ENCODE results near the gene ZBTB20. TPM values are rescaled to one million over a fixed set of nuclear protein-coding genes. Genes with fewer than 3 reads are reported as not detected.

The ZBTB20 gene
- total and polyA plus RNA-seq, 4 donors = 0.74 to 77.1 (median 27.9) TPM

DNA sequence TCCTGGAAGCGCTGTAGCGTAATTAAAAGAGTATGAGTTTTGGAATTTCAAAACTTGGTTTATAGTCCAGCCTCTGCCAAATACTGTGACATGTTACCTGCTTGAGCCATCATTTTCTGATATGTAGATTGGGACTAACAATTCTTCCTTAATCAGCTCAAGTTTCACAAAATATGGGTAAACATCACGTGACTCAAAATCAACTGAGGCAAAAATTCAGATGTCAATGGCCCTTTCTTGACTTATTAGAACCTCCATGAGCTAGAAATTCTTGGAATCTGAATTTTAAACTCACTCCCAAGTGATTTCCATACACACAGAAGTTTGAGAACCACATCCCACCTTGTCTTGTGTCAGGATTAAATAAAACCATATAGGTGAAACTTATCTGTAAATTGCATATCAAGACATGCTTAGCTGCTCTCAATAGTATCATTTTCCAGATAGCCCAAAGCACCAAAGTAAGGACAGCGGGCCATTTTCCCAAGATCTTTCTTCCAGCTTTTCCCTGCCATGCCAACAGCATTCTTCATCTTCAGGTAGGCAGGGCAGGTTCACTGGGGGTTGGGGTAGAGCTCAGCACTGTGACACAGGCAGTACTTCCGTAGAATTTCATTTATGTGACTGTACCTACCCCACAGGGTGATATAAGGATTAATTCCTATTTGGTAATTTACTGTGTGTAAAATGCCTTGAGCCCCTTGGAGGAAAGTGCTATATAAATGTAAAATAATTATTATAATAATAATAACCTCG lies 474.2 kb downstream of the ZBTB20 start:
- DNase-seq (no peak), ATAC-seq (ENCODE audit: insufficient read depth, low FRiP score) (no peak)
- H3K9me3 ChIP-seq (ENCODE audit: control insufficient read depth in 4 of 4, insufficient read depth in 3 of 4, low read length in 3 of 4) = no peaks in the 10 kb centered on the region
- H3K27ac ChIP-seq (ENCODE audit: low read depth in 1 of 2, low read length in 1 of 2) = no peak overlapping the region
- 94 to 95% methylated on average over 6 of the region's 6 CpGs for WGBS, 2 donors
- H3K27me3 ChIP-seq (ENCODE audit: control insufficient read depth in 3 of 3, insufficient read depth in 3 of 3, low read length in 2 of 3) = no peaks in the 10 kb centered on the region
- H3K4me3 ChIP-seq = no peak overlapping the region
- H3K36me3 ChIP-seq (ENCODE audit: control insufficient read depth in 4 of 4, insufficient read depth in 4 of 4, low read length in 4 of 4) = peaks cover 0 to 2% (median 0%) of the 10 kb centered on the region in 4 donors
- TF ChIP-seq, protein P1, sequence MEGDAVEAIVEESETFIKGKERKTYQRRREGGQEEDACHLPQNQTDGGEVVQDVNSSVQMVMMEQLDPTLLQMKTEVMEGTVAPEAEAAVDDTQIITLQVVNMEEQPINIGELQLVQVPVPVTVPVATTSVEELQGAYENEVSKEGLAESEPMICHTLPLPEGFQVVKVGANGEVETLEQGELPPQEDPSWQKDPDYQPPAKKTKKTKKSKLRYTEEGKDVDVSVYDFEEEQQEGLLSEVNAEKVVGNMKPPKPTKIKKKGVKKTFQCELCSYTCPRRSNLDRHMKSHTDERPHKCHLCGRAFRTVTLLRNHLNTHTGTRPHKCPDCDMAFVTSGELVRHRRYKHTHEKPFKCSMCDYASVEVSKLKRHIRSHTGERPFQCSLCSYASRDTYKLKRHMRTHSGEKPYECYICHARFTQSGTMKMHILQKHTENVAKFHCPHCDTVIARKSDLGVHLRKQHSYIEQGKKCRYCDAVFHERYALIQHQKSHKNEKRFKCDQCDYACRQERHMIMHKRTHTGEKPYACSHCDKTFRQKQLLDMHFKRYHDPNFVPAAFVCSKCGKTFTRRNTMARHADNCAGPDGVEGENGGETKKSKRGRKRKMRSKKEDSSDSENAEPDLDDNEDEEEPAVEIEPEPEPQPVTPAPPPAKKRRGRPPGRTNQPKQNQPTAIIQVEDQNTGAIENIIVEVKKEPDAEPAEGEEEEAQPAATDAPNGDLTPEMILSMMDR (IDR thresholded peaks at IDR 0.05; ENCODE audit: control extremely low read depth, extremely low read depth) = no peak
- peaks cover 0 to 10% (median 0%) of the 10 kb centered on the region in 5 donors for H3K4me1 ChIP-seq (ENCODE audit: control insufficient read depth in 5 of 5, insufficient read depth in 5 of 5, low read length in 5 of 5)
- no peak overlapping the region for H3K9ac ChIP-seq (ENCODE audit: insufficient read depth in 1 of 2, low read length in 2 of 2)

DNA sequence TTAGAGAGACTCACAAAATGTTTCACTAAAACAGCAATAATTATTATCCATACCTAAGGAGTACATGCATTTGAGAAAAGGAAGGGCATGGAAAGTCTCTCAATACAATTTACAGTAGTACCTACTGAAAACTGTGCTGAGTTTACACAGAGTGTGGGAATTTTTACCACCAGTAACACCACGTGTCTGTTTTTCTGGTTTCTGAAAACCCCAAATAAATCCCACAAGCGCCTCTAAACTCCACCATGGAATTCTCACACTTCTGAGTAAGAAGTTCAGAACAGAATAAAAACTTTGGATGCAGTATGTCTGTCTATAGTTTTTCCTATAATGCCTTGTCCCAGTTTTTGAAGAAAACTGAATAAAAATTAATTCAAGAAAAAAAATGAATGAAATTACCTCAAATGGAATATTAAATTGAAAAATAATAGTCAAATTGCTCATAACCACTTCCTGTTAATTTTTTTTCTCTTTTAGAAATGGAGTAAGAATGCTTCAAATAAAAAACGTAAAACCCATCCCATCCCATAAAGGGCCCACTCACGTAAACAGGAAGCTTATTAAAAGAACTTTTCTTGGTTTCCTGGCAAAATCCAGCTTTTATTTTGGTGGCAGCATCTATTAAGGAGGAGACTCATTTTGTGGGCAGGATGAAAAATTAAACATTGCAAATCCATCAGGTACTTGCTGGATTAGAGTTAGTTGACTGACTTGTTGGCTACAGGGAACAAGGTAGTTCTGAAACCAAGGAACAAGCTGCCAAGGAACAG lies 475.2 kb downstream of the ZBTB20 start:
- Histone ChIP-seq H3K36me3 (ENCODE audit: control insufficient read depth in 4 of 4, insufficient read depth in 4 of 4, low read length in 4 of 4) (no peaks in the 10 kb centered on the region), H3K27ac (ENCODE audit: low read depth in 1 of 2, low read length in 1 of 2) (no peak overlapping the region), H3K9ac (ENCODE audit: insufficient read depth in 1 of 2, low read length in 2 of 2) (no peak overlapping the region), H3K4me3 (no peak overlapping the region), H3K27me3 (ENCODE audit: control insufficient read depth in 3 of 3, insufficient read depth in 3 of 3, low read length in 2 of 3) (no peaks in the 10 kb centered on the region), H3K4me1 (ENCODE audit: control insufficient read depth in 5 of 5, insufficient read depth in 5 of 5, low read length in 5 of 5) (peaks cover 0 to 12% (median 0%) of the 10 kb centered on the region in 5 donors), H3K9me3 (ENCODE audit: control insufficient read depth in 4 of 4, insufficient read depth in 3 of 4, low read length in 3 of 4) (no peaks in the 10 kb centered on the region)
- TF ChIP-seq, protein P1 (IDR thresholded peaks at IDR 0.05; ENCODE audit: control extremely low read depth, extremely low read depth) = no peak
- ATAC-seq (ENCODE audit: insufficient read depth, low FRiP score) (no peak), DNase-seq (no peak)
- WGBS, 2 donors = 77 to 88% methylated on average over 4 of the region's 4 CpGs

DNA sequence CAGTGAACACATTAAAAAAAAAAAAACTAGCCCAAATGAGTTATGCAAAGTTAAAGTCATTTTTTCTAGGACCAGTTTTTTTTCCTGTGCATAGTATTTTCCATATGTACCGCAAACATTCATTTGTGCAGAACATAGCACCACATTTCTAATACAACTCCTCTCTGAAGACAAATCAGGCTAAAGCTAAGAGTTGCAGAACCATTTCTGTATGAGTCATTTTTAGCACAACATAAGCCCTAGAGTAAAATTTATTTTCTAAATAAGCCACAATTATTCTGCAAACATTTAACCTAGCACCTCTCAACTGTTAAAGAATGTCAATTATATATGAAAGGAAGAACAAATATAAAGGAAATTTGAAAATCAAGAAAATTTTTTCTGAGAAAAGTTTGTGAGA lies 477.5 kb downstream of the ZBTB20 start:
- H3K4me3 ChIP-seq = no peak overlapping the region
- TF ChIP-seq, protein P1 (IDR thresholded peaks at IDR 0.05; ENCODE audit: control extremely low read depth, extremely low read depth) = no peak
- H3K27ac ChIP-seq (ENCODE audit: low read depth in 1 of 2, low read length in 1 of 2) = no peak overlapping the region
- peaks cover 0 to 15% (median 0%) of the 10 kb centered on the region in 5 donors for H3K4me1 ChIP-seq (ENCODE audit: control insufficient read depth in 5 of 5, insufficient read depth in 5 of 5, low read length in 5 of 5)
- no peaks in the 10 kb centered on the region for H3K27me3 ChIP-seq (ENCODE audit: control insufficient read depth in 3 of 3, insufficient read depth in 3 of 3, low read length in 2 of 3)
- DNase-seq = no peak
- ATAC-seq (ENCODE audit: insufficient read depth, low FRiP score) = no peak
- no peak overlapping the region for H3K9ac ChIP-seq (ENCODE audit: insufficient read depth in 1 of 2, low read length in 2 of 2)
- H3K9me3 ChIP-seq (ENCODE audit: control insufficient read depth in 4 of 4, insufficient read depth in 3 of 4, low read length in 3 of 4) = no peaks in the 10 kb centered on the region
- H3K36me3 ChIP-seq (ENCODE audit: control insufficient read depth in 4 of 4, insufficient read depth in 4 of 4, low read length in 4 of 4) = no peaks in the 10 kb centered on the region
- 93 to 95% methylated on average over 1 of the region's 1 CpG for WGBS, 2 donors
